Parathyroid adenoma (tissue), 2 donors: Measurements from ENCODE around the gene GHSR.

Experiments used
- H2AFZ ChIP-seq: fragments of 300-600 bp; sonication (generic); one replicate; pipeline ENCODE4 v1.7.0; 2017; ENCODE audit warnings: antibody characterized with exemption, mild to moderate bottlenecking
- H3K27ac ChIP-seq: fragments of 300-600 bp; sonication (generic); one replicate; pipeline ENCODE4 v1.7.0; 2017
- H3K27me3 ChIP-seq: fragments of 300-600 bp; sonication (generic); one replicate; pipeline ENCODE4 v1.7.0; 2017; ENCODE audit warnings: low read length; ENCODE audit not compliant: control insufficient read depth, insufficient read depth
- H3K36me3 ChIP-seq: fragments of 300-600 bp; sonication (generic); one replicate; pipeline ENCODE4 v1.7.0; 2017; ENCODE audit warnings: low read length; ENCODE audit not compliant: control insufficient read depth, insufficient read depth
- H3K4me1 ChIP-seq: fragments of 300-600 bp; sonication (generic); one replicate; pipeline ENCODE4 v1.7.0; 2017; ENCODE audit warnings: control low read depth
- H3K4me2 ChIP-seq: fragments of 300-600 bp; sonication (generic); one replicate; pipeline ENCODE4 v1.7.0; 2017; ENCODE audit warnings: low read length
- H3K4me3 ChIP-seq: fragments of 300-600 bp; sonication (generic); one replicate; pipeline ENCODE4 v1.7.0; 2017; ENCODE audit warnings: low read depth, low read length
- H3K79me2 ChIP-seq: fragments of 300-600 bp; sonication (generic); one replicate; pipeline ENCODE4 v1.7.0; 2017; ENCODE audit warnings: control low read depth
- H3K9ac ChIP-seq: fragments of 300-600 bp; sonication (generic); one replicate; pipeline ENCODE4 v1.7.0; 2017; ENCODE audit warnings: mild to moderate bottlenecking
- H3K9me3 ChIP-seq: fragments of 300-600 bp; sonication (generic); one replicate; pipeline ENCODE4 v1.7.0; 2017; ENCODE audit warnings: low read length; ENCODE audit not compliant: control insufficient read depth
- CTCF ChIP-seq: fragments of 300-600 bp; sonication (generic); IDR thresholded peaks from one replicate; pipeline ENCODE4 v1.7.0; 2017; ENCODE audit warnings: antibody characterized with exemption, mild to moderate bottlenecking
- donor health status: primary hyperparathyroidism.

The GHSR gene

GRCh38 chr3:172442606-172443005 is 5.7 kb downstream of the GHSR start:
- Histone ChIP-seq H3K79me2 (no peaks in the 10 kb centered on the region), H3K4me2 (no peak overlapping the region), H3K9me3 (no peaks in the 10 kb centered on the region), H3K27ac (no peak overlapping the region), H3K9ac (no peak overlapping the region), H3K4me3 (no peak overlapping the region), H3K4me1 (no peaks in the 10 kb centered on the region), H3K36me3 (no peaks in the 10 kb centered on the region), H3K27me3 (no peaks in the 10 kb centered on the region), H2AFZ (no peak overlapping the region)
- TF ChIP-seq CTCF: no peak

GRCh38 chr3:172441581-172441980 is 6.7 kb downstream of the GHSR start:
- H2AFZ ChIP-seq: no peak overlapping the region
- no peak for TF ChIP-seq CTCF
- H3K4me3 ChIP-seq: no peak overlapping the region
- H3K27me3 ChIP-seq: no peaks in the 10 kb centered on the region
- no peaks in the 10 kb centered on the region for H3K9me3 ChIP-seq
- no peak overlapping the region for H3K4me2 ChIP-seq
- no peak overlapping the region for H3K27ac ChIP-seq
- H3K9ac ChIP-seq: no peak overlapping the region
- no peaks in the 10 kb centered on the region for H3K4me1 ChIP-seq
- no peaks in the 10 kb centered on the region for H3K79me2 ChIP-seq
- H3K36me3 ChIP-seq: no peaks in the 10 kb centered on the region

- Histone ChIP-seq H3K79me2 (no peaks in the 10 kb centered on the region), H3K27ac (no peak overlapping the region), H3K9ac (no peak overlapping the region), H2AFZ (no peak overlapping the region), H3K4me2 (no peak overlapping the region), H3K4me1 (no peaks in the 10 kb centered on the region), H3K9me3 (no peaks in the 10 kb centered on the region), H3K36me3 (no peaks in the 10 kb centered on the region), H3K27me3 (no peaks in the 10 kb centered on the region), H3K4me3 (no peak overlapping the region)
- TF ChIP-seq CTCF: no peak
Observed at GRCh38 chr3:172438186-172438585, 10.1 kb downstream of the GHSR start.

- Histone ChIP-seq H2AFZ (no peak overlapping the region), H3K36me3 (no peaks in the 10 kb centered on the region), H3K27ac (no peak overlapping the region), H3K27me3 (no peaks in the 10 kb centered on the region), H3K4me3 (no peak overlapping the region), H3K9ac (no peak overlapping the region), H3K79me2 (no peaks in the 10 kb centered on the region), H3K9me3 (no peaks in the 10 kb centered on the region), H3K4me2 (no peak overlapping the region), H3K4me1 (no peaks in the 10 kb centered on the region)
- TF ChIP-seq CTCF: no peak
Observed at GRCh38 chr3:172437713-172438112, 10.5 kb downstream of the GHSR start.

GRCh38 chr3:172415323-172415722 is 32.9 kb downstream of the GHSR start:
- no peak overlapping the region for H3K4me3 ChIP-seq
- H3K9ac ChIP-seq: no peak overlapping the region
- no peaks in the 10 kb centered on the region for H3K9me3 ChIP-seq
- peaks cover 5% of the 10 kb centered on the region for H3K4me1 ChIP-seq
- H3K27me3 ChIP-seq: no peaks in the 10 kb centered on the region
- TF ChIP-seq CTCF: no peak
- H2AFZ ChIP-seq: no peak overlapping the region
- H3K36me3 ChIP-seq: no peaks in the 10 kb centered on the region
- H3K79me2 ChIP-seq: no peaks in the 10 kb centered on the region
- H3K27ac ChIP-seq: no peak overlapping the region
- H3K4me2 ChIP-seq: no peak overlapping the region
